Omental fat pad (tissue), 4 donors: ENCODE results near the gene CLEC20A. TPM values are rescaled to one million over a fixed set of nuclear protein-coding genes. Genes with fewer than 3 reads are reported as not detected.

Source experiments
- ATAC-seq: fragments of 150-250 bp; one replicate; pipeline ENCODE4 v1.9.1; 2016; ENCODE audit warnings: mild to moderate bottlenecking, moderate library complexity; ENCODE audit not compliant: low FRiP score
- DNase-seq: peaks from one replicate; pipeline ENCODE4 v3.0.0-alpha.2; 2019; ENCODE audit warnings: low spot score
- CTCF ChIP-seq, 3 donors: fragments of 450-650 bp; IDR thresholded peaks; one replicate each; pipeline ENCODE4 v1.5.1; 2016 to 2017; ENCODE audit warnings: antibody characterized with exemption in 3 of 3, mild to moderate bottlenecking in 3 of 3, moderate library complexity in 2 of 3
- total RNA-seq, 4 donors: library from RNA; depleted of rRNA; stranded (reverse); fragments of >200 nt; gene quantifications; one replicate each; pipeline ENCODE4 v1.1.0, GENCODE V29; 2016

CLEC20A gene
- total RNA-seq, 4 donors from 2014 or later: not detected

- DNase-seq (no peak), ATAC-seq (no peak)
- no peak for TF ChIP-seq CTCF (IDR thresholded peaks at IDR 0.05)
Observed at GRCh38 chr1:178530037-178530402, 33.3 kb upstream of the CLEC20A start.

GRCh38 chr1:178529364-178530036, 32.7 kb upstream of the CLEC20A start:
- TF ChIP-seq CTCF (IDR thresholded peaks at IDR 0.05): no peak
- no peak for ATAC-seq
- no peak for DNase-seq

- no peak for TF ChIP-seq CTCF (IDR thresholded peaks at IDR 0.05)
- ATAC-seq: no peak
- no peak for DNase-seq
Observed at GRCh38 chr1:178528953-178529335, 32.2 kb upstream of the CLEC20A start.

GRCh38 chr1:178528228-178528952, 31.6 kb upstream of the CLEC20A start:
- ATAC-seq (no peak), DNase-seq (no peak)
- no peak for TF ChIP-seq CTCF (IDR thresholded peaks at IDR 0.05)

GRCh38 chr1:178527117-178527516, 30.4 kb upstream of the CLEC20A start:
- TF ChIP-seq CTCF (IDR thresholded peaks at IDR 0.05): no peak
- no peak for DNase-seq
- no peak for ATAC-seq

- ATAC-seq (no peak), DNase-seq (no peak)
- no peak for TF ChIP-seq CTCF (IDR thresholded peaks at IDR 0.05)
Observed at GRCh38 chr1:178521241-178521640, 24.5 kb upstream of the CLEC20A start.

- ATAC-seq (no peak), DNase-seq (no peak)
- no peak for TF ChIP-seq CTCF (IDR thresholded peaks at IDR 0.05)
Observed at GRCh38 chr1:178520803-178521202, 24.0 kb upstream of the CLEC20A start.
